GM23338 (cell line): Measurements from ENCODE around the gene PDE4B. TPM values are rescaled to one million over a fixed set of nuclear protein-coding genes. Genes with fewer than 3 reads are reported as not detected.
A peak's percentile ranks its signal among the peaks of the same experiment; 100 is the strongest.

ENCODE experiments used
- ATAC-seq: fragments of 200-7000 bp; cut with Tn5 transposase; 3 replicates; pipeline ENCODE4 v1.9.1; 2020
- DNase-seq: peaks from one replicate; pipeline ENCODE4 v3.0.0-alpha.2; 2015; ENCODE audit warnings: low spot score
- H2AFZ ChIP-seq: fragments of 200-600 bp; sonication (generic); 2 replicates; pipeline ENCODE4 v1.8.0; 2016; ENCODE audit warnings: antibody characterized with exemption, mild to moderate bottlenecking, moderate library complexity
- H3F3A ChIP-seq: fragments of 200-600 bp; sonication (generic); replicated peaks from 2 replicates; pipeline ENCODE4 v1.8.0; 2017; ENCODE audit warnings: antibody characterized with exemption, mixed run types, low read depth
- H3K27ac ChIP-seq: fragments of 200-600 bp; sonication (generic); 2 replicates; pipeline ENCODE4 v1.6.1; 2016; ENCODE audit warnings: low read depth
- H3K27me3 ChIP-seq: fragments of 200-600 bp; sonication (generic); 2 replicates; pipeline ENCODE4 v1.8.0; 2016; ENCODE audit warnings: mild to moderate bottlenecking, mixed run types, moderate library complexity; ENCODE audit not compliant: insufficient read depth
- H3K36me3 ChIP-seq: fragments of 200-600 bp; sonication (generic); 2 replicates; pipeline ENCODE4 v1.8.0; 2016; ENCODE audit warnings: mild to moderate bottlenecking; ENCODE audit not compliant: insufficient read depth
- H3K4me1 ChIP-seq: fragments of 200-600 bp; sonication (generic); 2 replicates; pipeline ENCODE4 v1.8.0; 2016; ENCODE audit warnings: mild to moderate bottlenecking, moderate library complexity; ENCODE audit not compliant: insufficient read depth
- H3K4me2 ChIP-seq: fragments of 200-600 bp; sonication (generic); 2 replicates; pipeline ENCODE4 v1.7.1; 2017; ENCODE audit warnings: mixed run types
- H3K4me3 ChIP-seq: fragments of 200-600 bp; sonication (generic); 2 replicates; pipeline ENCODE4 v1.6.1; 2016; ENCODE audit warnings: mixed run types
- H3K79me2 ChIP-seq: fragments of 200-600 bp; sonication (generic); replicated peaks from 2 replicates; pipeline ENCODE4 v1.8.0; 2017; ENCODE audit warnings: mild to moderate bottlenecking; ENCODE audit not compliant: insufficient read depth
- H3K9me2 ChIP-seq: fragments of 200-600 bp; sonication (generic); 2 replicates; pipeline ENCODE4 v1.8.0; 2017; ENCODE audit not compliant: insufficient read depth
- H4K20me1 ChIP-seq: fragments of 200-600 bp; sonication (generic); replicated peaks from 2 replicates; pipeline ENCODE4 v1.8.0; 2017; ENCODE audit warnings: mild to moderate bottlenecking; ENCODE audit not compliant: insufficient read depth
- H3K27ac Mint-ChIP-seq: 2 replicates; pipeline ENCODE4 v1.8.0; 2020; ENCODE audit warnings: inconsistent platforms, mild to moderate bottlenecking, moderate library complexity, mixed read lengths
- H3K27me3 Mint-ChIP-seq: 3 replicates; pipeline ENCODE4 v1.8.0; 2022; ENCODE audit warnings: low read depth, mild to moderate bottlenecking, moderate library complexity, mixed read lengths, inconsistent platforms; ENCODE audit not compliant: insufficient read depth, poor library complexity
- H3K36me3 Mint-ChIP-seq: 3 replicates; pipeline ENCODE4 v1.8.0; 2021; ENCODE audit warnings: low read depth, mild to moderate bottlenecking, inconsistent platforms, moderate library complexity, mixed read lengths
- H3K4me1 Mint-ChIP-seq: 3 replicates; pipeline ENCODE4 v1.8.0; 2020; ENCODE audit warnings: mild to moderate bottlenecking, inconsistent platforms, mixed read lengths
- H3K4me3 Mint-ChIP-seq: 3 replicates; pipeline ENCODE4 v1.8.0; 2021; ENCODE audit warnings: moderate library complexity, mild to moderate bottlenecking, inconsistent platforms, mixed read lengths
- H3K9me3 Mint-ChIP-seq: 3 replicates; pipeline ENCODE4 v1.8.0; 2020; ENCODE audit warnings: moderate library complexity, mild to moderate bottlenecking, inconsistent platforms, mixed read lengths
- CREB1 ChIP-seq: fragments of 250-450 bp; sonication (Bioruptor Pico); IDR thresholded peaks from 2 replicates; pipeline ENCODE4 v1.5.0; 2020; ENCODE audit warnings: low read depth, mild to moderate bottlenecking, moderate library complexity
- EZH2 ChIP-seq: fragments of 200-600 bp; sonication (generic); IDR thresholded peaks from one replicate; pipeline ENCODE4 v1.8.0; 2017; ENCODE audit warnings: antibody characterized with exemption, mild to moderate bottlenecking, low read depth; ENCODE audit not compliant: unreplicated experiment
- EZH2phosphoT487 ChIP-seq: fragments of 200-600 bp; sonication (generic); IDR thresholded peaks from one replicate; pipeline ENCODE4 v1.8.1; 2018; ENCODE audit warnings: antibody characterized with exemption; ENCODE audit not compliant: unreplicated experiment
- JUNB ChIP-seq: IDR thresholded peaks from one replicate; pipeline ENCODE4 v1.6.1; 2016; ENCODE audit warnings: antibody characterized with exemption; ENCODE audit not compliant: unreplicated experiment
- NANOG ChIP-seq: IDR thresholded peaks from 2 replicates; pipeline ENCODE4 v1.6.1; 2016; ENCODE audit warnings: antibody characterized with exemption, borderline replicate concordance
- POLR2AphosphoS5 ChIP-seq: IDR thresholded peaks from 2 replicates; pipeline ENCODE4 v1.6.1; 2016; ENCODE audit warnings: antibody characterized with exemption, low read depth
- STAT1 ChIP-seq: IDR thresholded peaks from one replicate; pipeline ENCODE4 v1.6.1; 2016; ENCODE audit warnings: antibody characterized with exemption; ENCODE audit not compliant: unreplicated experiment
- ZNF114 ChIP-seq: fragments of 250-450 bp; sonication (Bioruptor Pico); IDR thresholded peaks from 2 replicates; pipeline ENCODE4 v1.5.0; 2020; ENCODE audit warnings: mild to moderate bottlenecking, moderate library complexity
- ZNF331 ChIP-seq: fragments of 250-450 bp; sonication (Bioruptor Pico); IDR thresholded peaks from 2 replicates; pipeline ENCODE4 v1.5.0; 2020; ENCODE audit warnings: low read depth, mild to moderate bottlenecking, moderate library complexity
- polyA plus RNA-seq: library from polyadenylated mRNA; unstranded; fragments of >200 nt; fragmentation: Nextera tagmentation; extraction: Ambion mirVana; gene quantifications from 2 replicates; pipeline ENCODE4 v1.2.1, GENCODE V29; 2016
- total RNA-seq: library from RNA; depleted of rRNA; stranded (reverse); fragments of >200 nt; shearing (Covaris generic); gene quantifications from 2 replicates; pipeline ENCODE4 v1.2.3, GENCODE V29; 2014
- TF ChIP-seq, protein P1 (sequence below): fragments of 250-450 bp; sonication (Bioruptor Pico); IDR thresholded peaks from 2 replicates; pipeline ENCODE4 v1.5.0; 2020; ENCODE audit warnings: mild to moderate bottlenecking, moderate library complexity
- TF ChIP-seq, protein P2 (sequence below), 2 experiments: fragments of 200-600 bp in 1 of 2; sonication (generic) in 1 of 2; conservative IDR thresholded peaks; 2 replicates each; pipeline versions ENCODE4 v1.5.1 to v1.6.1; 2016 to 2017; ENCODE audit warnings: antibody characterized with exemption in 2 of 2, low read depth in 2 of 2, mild to moderate bottlenecking in 2 of 2, moderate library complexity in 1 of 2
- TF ChIP-seq, protein P3 (sequence below): IDR thresholded peaks from 2 replicates; pipeline ENCODE4 v1.6.1; 2016; ENCODE audit warnings: antibody characterized with exemption
- TF ChIP-seq, protein P4 (sequence below): IDR thresholded peaks from one replicate; pipeline ENCODE4 v1.6.1; 2018; ENCODE audit warnings: antibody characterized with exemption; ENCODE audit not compliant: unreplicated experiment

PDE4B gene
- total and polyA plus RNA-seq, 2 experiments from 2014 or later, result 14.0 to 25.6 TPM

DNA sequence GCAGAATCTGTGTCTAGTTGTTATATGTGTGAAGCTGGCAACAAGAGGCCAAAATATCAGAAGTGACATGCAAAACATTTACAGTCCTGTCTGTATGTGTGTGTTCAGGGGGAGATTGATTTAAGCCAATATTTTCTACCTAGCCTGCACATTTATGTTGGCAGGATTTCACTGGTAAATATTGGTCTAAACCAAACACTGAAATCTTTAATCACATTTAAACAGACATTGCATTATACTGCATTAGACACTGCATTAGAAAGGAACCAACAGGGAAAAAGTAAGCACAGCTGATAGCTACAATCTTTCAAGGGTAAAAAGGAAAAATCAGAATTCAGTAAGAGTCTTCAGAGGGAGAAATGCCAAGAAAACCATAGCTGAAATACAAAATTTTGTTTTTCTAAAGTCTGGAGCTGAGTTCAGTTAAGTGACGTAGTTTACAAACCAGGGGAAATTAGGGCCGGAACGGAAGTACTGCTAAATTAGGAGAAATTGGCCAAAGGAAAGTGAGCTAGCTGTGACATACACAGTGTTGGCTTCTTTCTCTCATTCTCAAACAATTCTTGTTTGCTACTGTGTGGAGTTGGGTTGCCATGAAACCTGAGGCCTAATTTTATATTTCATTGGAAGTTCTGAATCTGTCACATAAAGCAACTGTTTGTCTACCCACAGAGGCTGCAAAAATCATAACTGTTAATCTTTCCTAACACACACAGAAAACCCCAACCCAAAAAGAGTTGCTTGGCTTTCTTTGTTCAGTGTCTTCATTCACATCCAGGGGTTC lies 524.0 kb downstream of the PDE4B start:
- Mint-ChIP-seq H3K36me3 (no peaks in the 10 kb centered on the region; the same call in 2 of the 3 replicates), H3K9me3 (no peaks in the 10 kb centered on the region; the same call in 2 of the 3 replicates), H3K4me1 (no peaks in the 10 kb centered on the region), H3K27ac (no peak overlapping the region), H3K27me3 (no peaks in the 10 kb centered on the region), H3K4me3 (no peak overlapping the region)
- DNase-seq (no peak), ATAC-seq (no peak)
- no peaks in the 10 kb centered on the region for H3K27me3 ChIP-seq
- peaks cover 26% of the 10 kb centered on the region for H3K9me2 ChIP-seq
- no peaks in the 10 kb centered on the region for H3K36me3 ChIP-seq
- TF ChIP-seq CREB1 (no peak), ZNF114 (CRISPR knock-in tag) (no peak), STAT1 (no peak), EZH2phosphoT487 (no peak), POLR2AphosphoS5 (no peak), ZNF331 (no peak), EZH2 (no peak), NANOG (no peak), JUNB (no peak)
- TF ChIP-seq, protein P1, sequence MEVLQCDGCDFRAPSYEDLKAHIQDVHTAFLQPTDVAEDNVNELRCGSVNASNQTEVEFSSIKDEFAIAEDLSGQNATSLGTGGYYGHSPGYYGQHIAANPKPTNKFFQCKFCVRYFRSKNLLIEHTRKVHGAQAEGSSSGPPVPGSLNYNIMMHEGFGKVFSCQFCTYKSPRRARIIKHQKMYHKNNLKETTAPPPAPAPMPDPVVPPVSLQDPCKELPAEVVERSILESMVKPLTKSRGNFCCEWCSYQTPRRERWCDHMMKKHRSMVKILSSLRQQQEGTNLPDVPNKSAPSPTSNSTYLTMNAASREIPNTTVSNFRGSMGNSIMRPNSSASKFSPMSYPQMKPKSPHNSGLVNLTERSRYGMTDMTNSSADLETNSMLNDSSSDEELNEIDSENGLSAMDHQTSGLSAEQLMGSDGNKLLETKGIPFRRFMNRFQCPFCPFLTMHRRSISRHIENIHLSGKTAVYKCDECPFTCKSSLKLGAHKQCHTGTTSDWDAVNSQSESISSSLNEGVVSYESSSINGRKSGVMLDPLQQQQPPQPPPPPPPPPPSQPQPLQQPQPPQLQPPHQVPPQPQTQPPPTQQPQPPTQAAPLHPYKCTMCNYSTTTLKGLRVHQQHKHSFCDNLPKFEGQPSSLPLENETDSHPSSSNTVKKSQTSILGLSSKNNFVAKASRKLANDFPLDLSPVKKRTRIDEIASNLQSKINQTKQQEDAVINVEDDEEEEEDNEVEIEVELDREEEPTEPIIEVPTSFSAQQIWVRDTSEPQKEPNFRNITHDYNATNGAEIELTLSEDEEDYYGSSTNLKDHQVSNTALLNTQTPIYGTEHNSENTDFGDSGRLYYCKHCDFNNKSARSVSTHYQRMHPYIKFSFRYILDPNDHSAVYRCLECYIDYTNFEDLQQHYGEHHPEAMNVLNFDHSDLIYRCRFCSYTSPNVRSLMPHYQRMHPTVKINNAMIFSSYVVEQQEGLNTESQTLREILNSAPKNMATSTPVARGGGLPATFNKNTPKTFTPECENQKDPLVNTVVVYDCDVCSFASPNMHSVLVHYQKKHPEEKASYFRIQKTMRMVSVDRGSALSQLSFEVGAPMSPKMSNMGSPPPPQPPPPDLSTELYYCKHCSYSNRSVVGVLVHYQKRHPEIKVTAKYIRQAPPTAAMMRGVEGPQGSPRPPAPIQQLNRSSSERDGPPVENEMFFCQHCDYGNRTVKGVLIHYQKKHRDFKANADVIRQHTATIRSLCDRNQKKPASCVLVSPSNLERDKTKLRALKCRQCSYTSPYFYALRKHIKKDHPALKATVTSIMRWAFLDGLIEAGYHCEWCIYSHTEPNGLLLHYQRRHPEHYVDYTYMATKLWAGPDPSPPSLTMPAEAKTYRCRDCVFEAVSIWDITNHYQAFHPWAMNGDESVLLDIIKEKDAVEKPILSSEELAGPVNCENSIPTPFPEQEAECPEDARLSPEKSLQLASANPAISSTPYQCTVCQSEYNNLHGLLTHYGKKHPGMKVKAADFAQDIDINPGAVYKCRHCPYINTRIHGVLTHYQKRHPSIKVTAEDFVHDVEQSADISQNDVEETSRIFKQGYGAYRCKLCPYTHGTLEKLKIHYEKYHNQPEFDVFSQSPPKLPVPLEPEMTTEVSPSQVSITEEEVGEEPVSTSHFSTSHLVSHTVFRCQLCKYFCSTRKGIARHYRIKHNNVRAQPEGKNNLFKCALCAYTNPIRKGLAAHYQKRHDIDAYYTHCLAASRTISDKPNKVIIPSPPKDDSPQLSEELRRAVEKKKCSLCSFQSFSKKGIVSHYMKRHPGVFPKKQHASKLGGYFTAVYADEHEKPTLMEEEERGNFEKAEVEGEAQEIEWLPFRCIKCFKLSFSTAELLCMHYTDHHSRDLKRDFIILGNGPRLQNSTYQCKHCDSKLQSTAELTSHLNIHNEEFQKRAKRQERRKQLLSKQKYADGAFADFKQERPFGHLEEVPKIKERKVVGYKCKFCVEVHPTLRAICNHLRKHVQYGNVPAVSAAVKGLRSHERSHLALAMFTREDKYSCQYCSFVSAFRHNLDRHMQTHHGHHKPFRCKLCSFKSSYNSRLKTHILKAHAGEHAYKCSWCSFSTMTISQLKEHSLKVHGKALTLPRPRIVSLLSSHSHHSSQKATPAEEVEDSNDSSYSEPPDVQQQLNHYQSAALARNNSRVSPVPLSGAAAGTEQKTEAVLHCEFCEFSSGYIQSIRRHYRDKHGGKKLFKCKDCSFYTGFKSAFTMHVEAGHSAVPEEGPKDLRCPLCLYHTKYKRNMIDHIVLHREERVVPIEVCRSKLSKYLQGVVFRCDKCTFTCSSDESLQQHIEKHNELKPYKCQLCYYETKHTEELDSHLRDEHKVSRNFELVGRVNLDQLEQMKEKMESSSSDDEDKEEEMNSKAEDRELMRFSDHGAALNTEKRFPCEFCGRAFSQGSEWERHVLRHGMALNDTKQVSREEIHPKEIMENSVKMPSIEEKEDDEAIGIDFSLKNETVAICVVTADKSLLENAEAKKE (CRISPR knock-in tag), result no peak
- TF ChIP-seq, protein P2, sequence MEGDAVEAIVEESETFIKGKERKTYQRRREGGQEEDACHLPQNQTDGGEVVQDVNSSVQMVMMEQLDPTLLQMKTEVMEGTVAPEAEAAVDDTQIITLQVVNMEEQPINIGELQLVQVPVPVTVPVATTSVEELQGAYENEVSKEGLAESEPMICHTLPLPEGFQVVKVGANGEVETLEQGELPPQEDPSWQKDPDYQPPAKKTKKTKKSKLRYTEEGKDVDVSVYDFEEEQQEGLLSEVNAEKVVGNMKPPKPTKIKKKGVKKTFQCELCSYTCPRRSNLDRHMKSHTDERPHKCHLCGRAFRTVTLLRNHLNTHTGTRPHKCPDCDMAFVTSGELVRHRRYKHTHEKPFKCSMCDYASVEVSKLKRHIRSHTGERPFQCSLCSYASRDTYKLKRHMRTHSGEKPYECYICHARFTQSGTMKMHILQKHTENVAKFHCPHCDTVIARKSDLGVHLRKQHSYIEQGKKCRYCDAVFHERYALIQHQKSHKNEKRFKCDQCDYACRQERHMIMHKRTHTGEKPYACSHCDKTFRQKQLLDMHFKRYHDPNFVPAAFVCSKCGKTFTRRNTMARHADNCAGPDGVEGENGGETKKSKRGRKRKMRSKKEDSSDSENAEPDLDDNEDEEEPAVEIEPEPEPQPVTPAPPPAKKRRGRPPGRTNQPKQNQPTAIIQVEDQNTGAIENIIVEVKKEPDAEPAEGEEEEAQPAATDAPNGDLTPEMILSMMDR (conservative IDR thresholded peaks at IDR 0.05; ENCODE audit: low read depth in 2 of 2), result no peak
- TF ChIP-seq, protein P3, sequence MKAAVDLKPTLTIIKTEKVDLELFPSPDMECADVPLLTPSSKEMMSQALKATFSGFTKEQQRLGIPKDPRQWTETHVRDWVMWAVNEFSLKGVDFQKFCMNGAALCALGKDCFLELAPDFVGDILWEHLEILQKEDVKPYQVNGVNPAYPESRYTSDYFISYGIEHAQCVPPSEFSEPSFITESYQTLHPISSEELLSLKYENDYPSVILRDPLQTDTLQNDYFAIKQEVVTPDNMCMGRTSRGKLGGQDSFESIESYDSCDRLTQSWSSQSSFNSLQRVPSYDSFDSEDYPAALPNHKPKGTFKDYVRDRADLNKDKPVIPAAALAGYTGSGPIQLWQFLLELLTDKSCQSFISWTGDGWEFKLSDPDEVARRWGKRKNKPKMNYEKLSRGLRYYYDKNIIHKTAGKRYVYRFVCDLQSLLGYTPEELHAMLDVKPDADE, result no peak
- TF ChIP-seq, protein P4, sequence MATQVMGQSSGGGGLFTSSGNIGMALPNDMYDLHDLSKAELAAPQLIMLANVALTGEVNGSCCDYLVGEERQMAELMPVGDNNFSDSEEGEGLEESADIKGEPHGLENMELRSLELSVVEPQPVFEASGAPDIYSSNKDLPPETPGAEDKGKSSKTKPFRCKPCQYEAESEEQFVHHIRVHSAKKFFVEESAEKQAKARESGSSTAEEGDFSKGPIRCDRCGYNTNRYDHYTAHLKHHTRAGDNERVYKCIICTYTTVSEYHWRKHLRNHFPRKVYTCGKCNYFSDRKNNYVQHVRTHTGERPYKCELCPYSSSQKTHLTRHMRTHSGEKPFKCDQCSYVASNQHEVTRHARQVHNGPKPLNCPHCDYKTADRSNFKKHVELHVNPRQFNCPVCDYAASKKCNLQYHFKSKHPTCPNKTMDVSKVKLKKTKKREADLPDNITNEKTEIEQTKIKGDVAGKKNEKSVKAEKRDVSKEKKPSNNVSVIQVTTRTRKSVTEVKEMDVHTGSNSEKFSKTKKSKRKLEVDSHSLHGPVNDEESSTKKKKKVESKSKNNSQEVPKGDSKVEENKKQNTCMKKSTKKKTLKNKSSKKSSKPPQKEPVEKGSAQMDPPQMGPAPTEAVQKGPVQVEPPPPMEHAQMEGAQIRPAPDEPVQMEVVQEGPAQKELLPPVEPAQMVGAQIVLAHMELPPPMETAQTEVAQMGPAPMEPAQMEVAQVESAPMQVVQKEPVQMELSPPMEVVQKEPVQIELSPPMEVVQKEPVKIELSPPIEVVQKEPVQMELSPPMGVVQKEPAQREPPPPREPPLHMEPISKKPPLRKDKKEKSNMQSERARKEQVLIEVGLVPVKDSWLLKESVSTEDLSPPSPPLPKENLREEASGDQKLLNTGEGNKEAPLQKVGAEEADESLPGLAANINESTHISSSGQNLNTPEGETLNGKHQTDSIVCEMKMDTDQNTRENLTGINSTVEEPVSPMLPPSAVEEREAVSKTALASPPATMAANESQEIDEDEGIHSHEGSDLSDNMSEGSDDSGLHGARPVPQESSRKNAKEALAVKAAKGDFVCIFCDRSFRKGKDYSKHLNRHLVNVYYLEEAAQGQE, result no peak
- no peak overlapping the region for H3K27ac ChIP-seq
- no peaks in the 10 kb centered on the region for H3F3A ChIP-seq
- no peak overlapping the region for H3K4me2 ChIP-seq
- peak overlapping the region; percentile 43; the same call in 1 of the 2 replicates for H2AFZ ChIP-seq
- peaks cover 4% of the 10 kb centered on the region; the same call in 1 of the 2 replicates for H3K4me1 ChIP-seq
- H3K4me3 ChIP-seq, result no peak overlapping the region
- no peaks in the 10 kb centered on the region for H3K79me2 ChIP-seq
- H4K20me1 ChIP-seq, result no peaks in the 10 kb centered on the region
